GM03348 (cell line): ENCODE measurements around the gene GAS7.
"Not testable (repeated sequence)": the region's sequence is repeated elsewhere in the genome, so short reads cannot be mapped to it uniquely, and the experiment has no call there.

ENCODE experiments used
- DNase-seq: peaks from one replicate; pipeline ENCODE4 v3.0.0; 2012; ENCODE audit warnings: low spot score

GAS7 gene

DNA sequence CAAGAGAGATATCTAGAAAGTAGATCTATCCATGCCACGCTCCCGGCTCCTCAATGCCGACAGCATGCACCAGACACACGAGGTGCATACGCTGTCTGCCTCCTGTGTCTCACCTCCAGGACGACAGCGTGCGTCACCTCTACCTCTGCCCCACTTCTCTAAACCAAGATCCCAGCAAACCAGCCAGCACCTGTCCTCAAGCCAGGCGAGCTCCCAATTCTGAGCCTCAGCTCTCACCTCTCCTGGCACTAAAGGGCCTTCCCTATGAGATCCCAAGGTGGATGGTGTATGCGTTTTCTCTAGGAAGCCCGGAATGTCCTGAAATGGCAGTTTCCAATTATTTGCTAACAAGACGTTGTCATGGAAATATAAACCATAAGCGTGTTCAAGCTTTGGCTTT, 257.1 kb downstream of the GAS7 start:
- DNase-seq = no peak

DNA sequence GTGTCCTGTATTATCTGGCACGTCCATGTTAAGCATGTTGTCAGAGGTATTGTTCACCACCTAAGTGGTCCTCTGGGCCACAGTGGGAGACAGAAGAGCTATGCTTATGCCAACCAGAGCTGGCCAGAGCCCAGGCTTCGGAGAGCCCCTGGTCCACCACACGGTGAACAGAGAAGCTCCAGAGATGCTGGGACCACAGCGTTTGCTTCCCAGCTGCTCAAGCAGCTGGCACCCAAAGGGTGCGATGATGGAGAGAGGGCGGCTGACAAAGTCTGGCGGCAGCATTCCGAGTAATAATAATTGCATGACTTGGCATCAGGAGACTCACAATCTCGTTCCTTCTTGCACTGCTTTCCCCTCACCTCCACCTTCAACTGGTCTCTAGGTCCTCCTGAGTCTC, 257.6 kb downstream of the GAS7 start:
- no peak for DNase-seq

DNA sequence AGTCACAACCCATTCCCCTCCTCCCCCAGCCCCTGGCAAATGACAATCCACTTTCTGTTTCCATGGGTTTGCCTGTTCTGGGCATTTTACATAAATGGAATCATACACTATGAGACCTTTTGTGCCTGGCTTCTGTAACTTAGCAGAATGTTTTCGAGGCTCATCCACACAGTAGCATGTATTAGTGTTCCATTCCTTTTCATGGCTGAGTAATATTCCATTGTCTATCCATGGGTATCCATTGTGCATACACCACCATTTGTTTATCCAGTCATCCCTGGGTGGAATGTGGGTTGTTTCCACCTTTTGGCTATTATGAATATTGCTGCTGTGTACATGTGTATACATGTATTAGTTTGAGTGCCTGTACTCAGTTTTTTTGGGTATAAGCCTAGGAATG, 259.6 kb downstream of the GAS7 start:
- no peak for DNase-seq

DNA sequence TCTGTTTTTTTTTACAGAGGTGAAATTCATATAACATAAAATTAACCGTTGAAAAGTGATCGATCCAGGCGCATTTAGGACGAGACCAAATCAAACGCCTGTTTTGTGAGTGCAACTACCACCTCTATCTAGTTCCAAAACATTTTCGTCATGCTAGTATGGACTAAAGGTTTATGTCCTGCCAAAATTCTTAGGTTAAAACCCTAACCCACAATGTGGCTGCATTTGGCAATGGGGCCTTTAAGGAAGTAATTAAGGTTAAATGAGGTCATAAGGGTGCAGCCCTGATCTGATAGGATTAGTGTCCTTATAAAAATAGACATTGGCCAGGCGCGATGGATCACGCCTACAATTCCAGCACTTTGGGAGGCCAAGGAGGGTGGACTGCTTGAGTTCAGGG, 260.5 kb downstream of the GAS7 start:
- DNase-seq = no peak

DNA sequence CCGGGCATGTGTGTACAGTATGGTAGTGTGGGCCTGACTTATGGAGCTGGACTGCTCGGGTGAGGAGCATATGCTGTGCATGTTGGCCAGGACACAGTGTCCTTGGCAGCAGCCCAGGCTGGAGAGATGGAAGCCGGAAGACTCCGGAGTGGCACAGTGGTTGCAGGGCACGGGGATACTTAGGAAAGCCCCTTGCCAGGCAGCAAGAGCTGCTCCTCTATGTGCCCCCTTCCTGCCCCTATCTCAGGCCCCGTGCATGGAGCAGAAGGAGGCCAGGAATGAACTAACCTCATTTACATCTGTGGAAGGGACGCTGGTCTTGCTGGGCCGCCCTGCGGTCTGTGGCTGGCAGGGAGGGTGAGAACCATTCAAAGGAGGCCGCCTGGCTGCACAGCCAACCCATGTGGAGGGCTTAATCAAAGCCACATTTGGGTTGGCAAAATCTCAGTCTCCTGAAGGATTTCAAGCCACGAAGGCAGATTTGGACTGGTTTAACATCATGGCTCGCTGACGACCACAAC, 261.1 kb downstream of the GAS7 start:
- peak; percentile 72 for DNase-seq

DNA sequence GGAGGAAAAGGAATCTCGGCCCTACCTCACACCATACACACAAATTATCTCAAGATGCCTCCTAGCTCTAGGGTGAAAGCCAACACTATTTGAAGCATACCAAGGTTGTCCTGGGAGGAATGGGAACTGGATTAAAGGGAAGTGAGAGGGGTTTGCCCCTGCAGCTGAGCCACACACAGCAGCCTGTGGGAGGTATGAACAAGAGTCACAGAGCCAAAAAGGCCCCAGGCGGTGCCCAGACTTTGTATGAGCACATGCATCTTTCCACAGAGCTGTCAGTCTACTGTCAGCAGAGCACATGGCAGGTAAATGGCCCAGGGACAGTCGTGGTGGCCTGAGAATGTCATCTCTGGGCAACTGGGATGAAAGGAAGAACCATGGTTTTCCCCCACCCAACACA, 262.3 kb downstream of the GAS7 start:
- no peak for DNase-seq

DNA sequence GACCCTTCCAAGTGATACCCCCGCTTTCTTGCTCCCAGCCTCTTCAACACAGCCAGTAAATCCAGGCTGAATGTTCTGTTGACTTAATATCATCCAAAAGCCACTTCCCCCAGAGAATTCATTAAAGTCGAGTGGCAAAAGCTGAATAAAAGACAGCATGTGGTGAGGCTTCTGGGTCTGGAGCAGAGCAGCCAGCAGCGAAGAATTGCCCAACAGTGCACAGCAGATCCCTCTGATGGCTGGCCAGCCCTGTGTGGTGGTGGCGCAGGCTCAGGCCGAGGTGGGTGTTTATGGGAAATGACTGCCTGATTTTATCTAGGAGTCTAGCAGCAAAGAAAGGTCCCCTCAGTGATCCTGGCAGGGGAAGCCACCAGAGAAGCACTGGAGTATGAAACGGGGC, 263.0 kb downstream of the GAS7 start:
- DNase-seq = peak; percentile 70

DNA sequence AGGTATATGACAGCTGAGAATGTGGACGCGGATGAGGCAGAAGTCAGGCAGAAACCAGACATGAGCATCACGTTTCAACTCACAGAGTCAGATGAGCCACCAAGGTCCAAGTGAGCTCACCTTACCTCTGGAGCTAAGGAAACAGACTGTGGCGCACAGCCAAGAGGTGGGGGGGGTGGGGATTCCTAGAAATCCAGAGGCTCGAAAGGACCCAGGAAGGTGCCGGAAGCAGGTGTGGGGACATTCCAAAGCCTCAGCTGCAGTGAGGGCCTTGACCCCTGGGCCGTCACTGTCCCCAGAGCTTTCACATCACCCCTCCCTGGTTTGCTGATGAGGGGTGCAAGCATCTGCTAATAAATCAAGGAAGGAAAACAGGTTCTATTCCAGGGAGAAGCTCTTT, 264.1 kb downstream of the GAS7 start:
- no peak for DNase-seq

DNA sequence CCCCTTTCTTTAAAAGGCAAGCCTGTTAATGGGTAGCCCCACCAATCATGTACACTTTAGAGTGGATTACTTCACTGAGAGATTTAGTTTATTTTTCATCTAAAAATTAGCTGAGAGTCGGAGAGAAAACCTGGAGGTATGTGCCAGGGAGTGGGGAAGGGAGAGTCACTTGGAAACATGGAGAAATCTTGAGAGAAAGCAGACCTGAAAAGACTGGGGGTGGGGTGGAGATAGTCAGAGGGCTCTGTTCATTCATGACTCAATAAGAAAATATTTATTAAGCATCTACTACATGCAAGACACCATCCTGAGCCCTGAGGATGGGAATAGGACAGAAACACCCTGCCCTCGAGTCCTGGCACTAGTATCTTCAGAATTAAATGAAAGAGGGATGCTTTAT, 265.9 kb downstream of the GAS7 start:
- DNase-seq = peak; percentile 20

DNA sequence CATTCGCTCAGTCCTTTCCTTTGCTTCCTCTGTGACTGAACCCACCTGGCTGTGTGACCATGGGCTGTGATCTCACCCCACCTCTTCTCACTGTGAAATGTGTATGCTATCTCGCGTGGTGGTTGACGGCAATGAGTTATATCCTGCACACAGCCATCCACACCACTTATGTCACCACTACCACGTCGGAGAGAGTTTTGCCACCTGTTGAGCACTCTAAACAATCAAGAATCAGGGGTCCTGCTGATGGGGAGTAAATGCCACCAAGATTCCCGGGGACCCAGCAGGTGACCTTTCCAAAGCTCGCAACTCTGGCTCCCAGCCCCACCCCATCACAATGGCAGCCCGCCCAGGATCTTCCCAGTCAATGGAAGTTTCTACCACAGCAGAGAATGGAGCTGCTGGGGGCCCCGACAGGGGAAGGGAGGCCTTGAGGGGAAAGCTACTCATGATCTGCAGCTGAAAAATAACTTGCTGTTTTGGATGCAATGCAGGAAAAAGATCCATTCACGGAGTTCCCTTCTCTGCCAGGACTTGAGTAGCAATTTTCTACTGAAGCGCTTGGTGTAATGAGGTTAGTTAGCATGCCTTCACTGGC, 267.2 kb downstream of the GAS7 start:
- DNase-seq = no peak

DNA sequence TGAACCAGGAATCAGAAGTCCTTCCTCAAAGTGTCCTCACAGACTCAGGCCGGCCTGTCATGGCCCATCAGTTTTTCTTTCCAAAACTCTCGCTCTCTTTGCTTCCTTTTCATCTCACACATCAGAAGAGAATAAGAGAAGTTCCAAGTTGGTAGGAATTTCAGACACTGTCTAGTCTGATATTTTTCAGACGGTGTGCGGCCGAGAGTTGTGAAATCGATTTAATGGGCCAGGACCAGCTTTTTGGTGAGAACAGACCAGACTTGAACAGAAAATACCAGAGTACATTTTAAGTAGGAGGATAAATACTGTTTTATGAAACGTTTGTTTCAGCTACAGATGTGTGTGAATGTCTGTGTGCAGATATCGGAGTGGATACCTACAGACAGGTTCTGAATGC, 268.5 kb downstream of the GAS7 start:
- no peak for DNase-seq

DNA sequence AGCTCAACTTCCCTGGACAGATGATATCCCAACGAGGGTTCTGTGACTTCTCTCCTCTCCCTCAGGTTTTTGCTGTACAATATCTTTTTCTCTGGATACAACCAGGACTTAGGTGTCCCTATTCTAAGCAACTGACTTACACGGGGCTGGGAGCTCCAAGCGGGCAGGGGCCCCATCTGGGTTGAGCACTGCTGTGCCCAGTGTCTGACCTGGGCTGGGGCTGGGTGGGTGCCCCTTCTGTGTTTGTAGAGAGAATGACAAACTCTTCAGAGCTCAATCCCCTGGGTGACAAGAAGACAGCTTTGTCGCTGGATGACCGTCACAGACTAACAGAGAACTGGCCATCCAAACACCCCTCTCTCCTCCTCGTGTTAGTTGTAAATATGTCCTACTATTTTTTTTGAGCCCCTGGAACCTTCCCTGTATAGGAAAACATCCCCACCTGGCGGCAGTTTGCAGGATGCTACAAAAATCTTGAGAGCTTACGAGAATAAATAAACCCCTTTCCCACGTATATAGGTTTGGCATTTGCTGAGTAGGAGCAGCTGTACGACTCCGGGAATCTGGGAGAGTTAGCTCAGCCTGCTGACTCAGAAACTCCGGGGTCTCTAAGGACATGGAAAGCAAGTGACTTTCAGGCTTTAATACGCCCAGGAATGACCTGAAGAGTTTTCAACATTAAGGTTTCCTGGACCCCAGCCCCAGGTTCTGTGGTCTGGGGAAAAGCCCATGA, 269.6 kb downstream of the GAS7 start:
- DNase-seq = peak; percentile 75

DNA sequence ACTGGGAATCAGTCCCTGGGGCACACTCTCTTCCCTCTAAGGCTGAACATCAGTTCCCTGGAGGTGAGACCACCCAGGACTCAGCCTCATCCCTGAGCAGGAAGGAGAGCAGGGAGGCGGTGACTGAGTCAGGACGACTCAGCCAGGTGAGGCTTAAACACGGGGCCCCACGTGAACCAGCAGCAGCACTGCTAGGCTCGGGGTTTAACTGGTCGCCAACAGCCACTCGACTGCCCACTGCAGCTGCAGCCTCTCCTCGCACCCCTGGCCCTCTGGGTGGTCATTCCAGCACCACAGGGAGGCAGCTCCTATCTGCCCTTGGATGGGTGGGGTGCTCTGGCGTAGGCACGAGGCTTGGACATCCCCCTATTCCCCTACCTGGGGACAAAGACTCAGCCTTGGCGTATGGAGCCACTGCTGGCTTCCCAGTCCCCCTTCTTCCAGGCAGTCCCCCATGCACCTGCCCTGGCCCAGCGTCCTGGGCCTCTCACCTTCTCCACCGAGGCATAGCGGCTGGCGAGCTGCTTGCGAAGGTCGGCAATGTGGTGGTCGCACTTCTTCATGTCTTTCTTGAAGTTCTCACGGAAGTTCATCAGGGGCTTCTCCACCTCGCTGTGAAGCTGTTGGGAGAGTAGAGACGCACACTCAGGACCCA, 272.1 kb downstream of the GAS7 start:
- DNase-seq = no peak

DNA sequence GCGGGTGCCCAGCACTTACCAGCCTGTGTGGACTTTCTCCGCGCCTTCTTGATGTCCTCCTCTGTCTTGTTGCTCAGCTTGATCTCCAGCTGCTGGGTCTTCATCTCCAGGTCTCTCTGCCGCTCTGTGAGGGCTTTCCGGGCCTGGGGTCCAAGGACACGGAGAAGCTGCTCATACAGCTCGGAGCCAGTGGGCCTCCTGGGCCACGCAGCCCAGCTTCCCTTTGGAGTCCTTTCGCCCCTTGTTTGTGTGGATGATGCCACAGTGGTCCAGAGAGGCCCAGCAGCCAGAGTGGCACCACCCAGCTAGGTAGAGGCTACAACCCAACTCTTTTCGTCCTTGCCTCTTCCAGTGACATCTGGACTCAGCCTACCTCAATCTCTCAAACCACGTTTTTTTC, 272.9 kb downstream of the GAS7 start:
- DNase-seq = no peak

DNA sequence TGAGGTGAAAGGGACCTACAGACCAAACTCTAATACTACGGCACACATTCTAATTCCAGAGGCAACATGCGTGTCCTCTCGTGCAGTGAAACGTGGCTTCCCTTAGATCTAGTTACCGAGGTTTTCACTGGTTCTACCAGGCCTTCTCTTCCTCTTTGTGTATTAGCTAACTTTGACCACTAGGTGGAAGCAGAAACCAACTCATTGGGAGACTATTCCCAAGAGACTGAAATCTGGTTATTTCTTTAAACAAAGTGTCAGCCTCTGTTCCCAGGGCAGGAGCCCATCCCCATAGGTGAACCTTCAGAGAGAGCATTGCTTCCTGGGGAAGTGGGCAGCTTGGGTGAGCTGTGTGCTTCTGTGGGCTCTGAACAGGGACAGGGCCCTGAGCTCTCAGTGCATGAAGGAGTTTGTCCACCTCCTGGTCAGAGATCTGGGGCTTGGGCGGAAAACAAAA, 273.6 kb downstream of the GAS7 start:
- DNase-seq = peak; percentile 83

DNA sequence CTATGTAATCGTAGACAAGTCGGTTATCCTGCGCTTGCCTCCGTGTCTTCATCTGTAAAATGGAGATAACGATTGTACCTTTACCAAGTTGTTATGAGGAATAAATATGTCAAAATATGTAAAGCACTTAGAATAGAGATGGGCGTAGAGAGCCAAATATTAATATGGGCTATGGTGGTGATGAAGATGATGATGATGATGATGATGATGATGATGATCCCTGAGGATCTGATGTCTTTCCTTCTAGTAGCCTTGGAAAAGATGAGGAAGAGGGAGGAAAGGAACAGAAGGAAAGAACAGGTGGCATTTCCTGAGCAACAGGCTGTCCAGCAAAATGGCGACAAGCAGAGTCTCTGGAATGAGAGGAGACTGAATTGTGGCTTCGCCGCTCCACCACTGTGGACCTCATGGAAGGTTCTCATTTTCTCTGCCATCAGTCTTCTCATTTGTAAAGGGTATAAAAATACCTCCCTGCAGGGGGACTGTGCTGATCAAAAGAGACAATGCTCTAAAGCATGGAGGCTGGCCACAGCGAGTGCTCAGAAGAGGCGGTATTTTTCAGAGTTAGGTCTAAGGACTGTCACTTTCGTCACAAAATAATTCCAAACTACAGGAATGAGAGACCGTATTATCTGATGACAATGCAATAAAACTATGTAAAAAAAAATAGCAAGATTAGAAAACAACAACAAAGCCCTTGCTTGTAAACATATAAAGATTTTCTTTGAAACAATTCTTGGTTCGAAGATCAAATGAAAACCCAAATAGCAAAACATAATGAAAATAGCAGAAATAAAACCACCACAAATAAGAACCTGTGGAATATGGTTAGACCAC, 276.2 kb downstream of the GAS7 start:
- no peak for DNase-seq

DNA sequence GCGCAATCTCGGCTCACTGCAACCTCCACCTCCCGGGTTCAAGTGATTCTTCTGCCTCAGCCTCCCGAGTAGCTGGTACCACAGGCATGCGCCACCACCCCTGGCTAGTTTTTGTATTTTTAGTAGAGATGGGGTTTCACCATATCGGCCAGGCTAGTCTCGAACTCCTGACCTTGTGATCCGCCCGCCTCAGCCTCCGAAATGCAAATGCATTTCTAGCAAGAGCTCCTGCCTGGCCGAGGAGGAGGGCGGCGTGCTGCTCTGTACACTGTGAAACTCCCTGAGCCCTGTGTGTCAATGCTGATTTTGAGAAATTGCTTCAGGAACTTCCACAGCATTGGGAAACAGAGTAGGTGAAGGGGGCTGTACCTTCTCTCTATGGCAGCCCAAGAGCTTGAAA, 277.2 kb downstream of the GAS7 start:
- not testable (repeated sequence) for DNase-seq

DNA sequence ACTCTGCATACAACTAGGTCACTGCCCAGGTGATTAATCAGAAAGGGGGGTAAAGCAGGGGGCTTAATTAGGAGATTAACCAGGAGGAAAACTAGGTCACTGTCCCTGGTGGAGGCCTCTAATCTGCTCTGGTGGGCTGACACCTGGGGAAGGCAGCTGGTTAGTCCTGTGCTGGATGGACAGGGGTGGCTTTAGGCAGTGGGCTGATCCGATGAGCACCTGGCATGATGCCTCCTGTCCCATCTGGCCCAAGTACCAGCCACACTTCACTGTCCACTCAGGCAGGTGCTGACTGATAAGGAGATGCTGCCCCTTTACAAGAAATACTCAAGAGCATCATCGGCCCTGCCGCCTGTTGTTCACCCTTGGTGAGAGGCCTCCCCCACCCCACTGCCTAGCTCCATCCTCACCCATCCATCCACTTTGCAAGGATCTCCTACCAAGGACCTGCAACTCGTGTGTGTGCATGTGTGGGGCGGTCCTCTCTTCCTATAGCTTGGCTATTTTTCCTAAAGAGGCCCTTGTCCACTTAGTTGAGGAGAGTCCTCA, 279.5 kb downstream of the GAS7 start:
- DNase-seq = no peak

DNA sequence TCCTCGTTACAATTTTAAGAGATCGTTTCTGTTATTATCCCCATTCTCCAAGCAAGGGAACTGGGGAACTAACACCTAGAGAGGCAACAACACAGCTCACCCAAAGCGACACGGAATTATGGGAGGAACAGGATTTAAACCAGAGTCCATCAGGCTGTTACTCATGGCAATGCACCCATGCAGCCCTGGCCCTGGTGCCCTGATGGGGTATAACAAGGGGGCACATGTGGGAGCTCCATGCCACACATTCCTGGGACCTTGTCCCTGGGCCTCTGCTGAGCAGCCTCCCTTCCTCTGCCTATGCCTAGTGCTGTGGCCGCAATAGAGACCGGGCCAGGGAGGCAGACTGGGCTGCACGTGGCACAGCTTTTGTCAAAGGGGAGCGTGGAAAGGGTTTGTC, 280.1 kb downstream of the GAS7 start:
- DNase-seq = no peak

DNA sequence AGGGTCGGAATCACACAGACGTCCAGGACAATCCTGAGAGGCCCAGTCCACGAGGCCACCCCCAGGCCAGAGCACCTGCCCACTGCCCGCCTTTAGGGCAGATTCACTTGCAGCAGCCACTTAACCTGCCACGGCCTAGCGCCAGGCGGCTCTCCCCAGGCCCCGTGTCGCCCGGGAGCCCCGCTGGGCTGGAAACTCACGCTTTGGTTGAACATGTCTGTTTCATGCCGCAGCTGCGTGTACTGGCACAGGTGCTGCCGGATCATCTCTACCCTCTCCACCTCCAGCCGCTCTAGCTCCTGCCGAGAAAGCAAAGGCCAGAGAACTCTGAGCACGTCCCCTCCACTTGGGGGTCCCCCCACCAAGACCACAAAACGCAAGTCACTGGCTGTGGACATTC, 280.6 kb downstream of the GAS7 start:
- DNase-seq = no peak

DNA sequence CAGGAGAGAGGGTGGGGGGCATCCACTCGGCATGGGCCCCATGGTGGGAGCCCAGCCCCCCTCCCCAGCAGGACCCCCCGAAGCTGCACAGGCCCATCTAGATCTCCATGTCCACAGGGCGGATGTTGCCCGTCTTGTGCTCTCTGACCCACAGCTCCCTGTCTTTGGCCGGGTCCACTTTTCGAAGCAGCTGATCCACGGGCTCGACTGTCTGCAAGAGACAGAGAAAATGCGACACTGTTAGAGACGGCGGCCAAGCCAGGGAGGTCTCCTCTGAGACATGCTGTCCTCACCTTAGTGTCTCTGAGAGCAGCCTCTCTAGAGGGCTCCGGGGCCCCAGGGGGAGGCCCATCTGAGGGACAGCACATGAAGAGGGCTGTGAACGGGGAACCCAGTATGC, 281.3 kb downstream of the GAS7 start:
- DNase-seq = no peak

DNA sequence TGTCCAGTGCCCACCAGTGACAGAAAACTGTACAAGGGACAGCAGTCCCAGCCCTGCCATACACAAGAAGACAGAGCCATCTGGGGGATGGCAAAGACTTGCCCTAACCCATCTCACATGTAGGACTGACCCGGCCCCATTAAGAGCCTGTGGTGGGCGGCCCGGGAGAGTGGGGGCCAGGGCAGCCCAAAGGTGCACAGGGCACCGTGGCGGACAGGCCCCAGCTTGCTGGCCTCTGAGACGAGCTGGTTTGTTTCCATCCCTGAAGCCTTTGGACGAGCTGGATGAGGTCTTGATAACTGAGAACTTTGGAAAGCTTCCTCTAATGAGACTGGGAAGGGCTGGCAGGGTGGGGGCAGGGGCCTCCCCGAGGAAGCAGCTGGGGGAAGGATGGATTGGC, 282.3 kb downstream of the GAS7 start:
- no peak for DNase-seq
